ENCODE results near the gene CAPZA2. TPM values are rescaled to one million over a fixed set of nuclear protein-coding genes. Genes with fewer than 3 reads are reported as not detected.

Gene CAPZA2
- total RNA-seq, 1 experiment from 2014 or later: 132 TPM

Small RNA genes within 50 kb of the gene (small RNA-seq; reads per million reads assigned to genes)
- gene RF00019 (0 reads per million in 2 experiments), gene RF02179 (0 reads per million in 2 experiments), gene RF02180 (0 reads per million in 2 experiments), gene RF02188 (0 reads per million in 2 experiments), gene RNA5SP239 (0 reads per million in 2 experiments)

Other genes starting within 250 kb of the CAPZA2 start
- gene MET, start 190.4 kb upstream of the CAPZA2 start, total RNA-seq (2014; rRNA removed; shearing (Covaris generic)): 77.6 and 80.5 TPM in 2 replicates
- 27.1 and 30.7 TPM in 2 replicates for gene ST7, start 90.9 kb downstream of the CAPZA2 start, total RNA-seq (2014; rRNA removed; shearing (Covaris generic))

Measured in NCI-H460 (cell line).